Suprapubic skin (tissue), 4 donors: ENCODE data around the gene PRDM5. TPM values are rescaled to one million over a fixed set of nuclear protein-coding genes. Genes with fewer than 3 reads are reported as not detected.

Source experiments
- DNase-seq, 2 donors: peaks; one replicate each; pipeline ENCODE4 v3.0.0-alpha.2; 2019; ENCODE audit warnings: low spot score in 2 of 2
- H3K27ac ChIP-seq: fragments of 200-600 bp; sonication (generic); one replicate; pipeline ENCODE4 v1.5.1; 2019
- H3K27me3 ChIP-seq: fragments of 200-600 bp; sonication (generic); one replicate; pipeline ENCODE4 v1.5.1; 2019
- H3K36me3 ChIP-seq: fragments of 200-600 bp; sonication (generic); one replicate; pipeline ENCODE4 v1.5.1; 2019
- H3K4me1 ChIP-seq: fragments of 200-600 bp; sonication (generic); one replicate; pipeline ENCODE4 v1.5.1; 2019
- H3K4me3 ChIP-seq: fragments of 200-600 bp; sonication (generic); one replicate; pipeline ENCODE4 v1.5.1; 2019; ENCODE audit warnings: mild to moderate bottlenecking
- H3K9me3 ChIP-seq: fragments of 200-600 bp; sonication (generic); one replicate; pipeline ENCODE4 v1.5.1; 2019
- EP300 ChIP-seq: sonication (generic); formaldehyde crosslinking; IDR thresholded peaks from one replicate; pipeline ENCODE4 v1.6.1; 2017; ENCODE audit warnings: antibody characterized with exemption
- POLR2A ChIP-seq, 2 donors: fragments of 450-650 bp; IDR thresholded peaks; one replicate each; pipeline ENCODE4 v1.6.1; 2017; ENCODE audit warnings: antibody characterized with exemption in 2 of 2, mild to moderate bottlenecking in 2 of 2, moderate library complexity in 2 of 2
- POLR2AphosphoS5 ChIP-seq, 3 donors: sonication (generic); formaldehyde crosslinking; IDR thresholded peaks; one replicate each; pipeline ENCODE4 v1.6.1; 2017; ENCODE audit warnings: antibody characterized with exemption in 3 of 3
- WGBS: methylation state at CpG from one replicate; pipeline ENCODE4 v1.1.5; 2018; 5-methylcytosine and 5-hydroxymethylcytosine counted together
- total RNA-seq, 4 donors: library from RNA; depleted of rRNA; stranded (reverse); fragments of >200 nt; gene quantifications; one replicate each; pipeline ENCODE4 v1.1.0, GENCODE V29; 2016
- TF ChIP-seq, protein P1 (sequence below), 2 donors: fragments of 200-600 bp in 1 of 2; fragments of 450-650 bp in 1 of 2; sonication (generic) in 1 of 2; IDR thresholded peaks; one replicate each; pipeline ENCODE4 v1.5.1; 2016 to 2019; ENCODE audit warnings: antibody characterized with exemption in 2 of 2, mild to moderate bottlenecking in 1 of 2, moderate library complexity in 1 of 2

PRDM5 gene
- total RNA-seq, 4 donors from 2014 or later = 3.0 to 12.0 (median 4.5) TPM

DNA sequence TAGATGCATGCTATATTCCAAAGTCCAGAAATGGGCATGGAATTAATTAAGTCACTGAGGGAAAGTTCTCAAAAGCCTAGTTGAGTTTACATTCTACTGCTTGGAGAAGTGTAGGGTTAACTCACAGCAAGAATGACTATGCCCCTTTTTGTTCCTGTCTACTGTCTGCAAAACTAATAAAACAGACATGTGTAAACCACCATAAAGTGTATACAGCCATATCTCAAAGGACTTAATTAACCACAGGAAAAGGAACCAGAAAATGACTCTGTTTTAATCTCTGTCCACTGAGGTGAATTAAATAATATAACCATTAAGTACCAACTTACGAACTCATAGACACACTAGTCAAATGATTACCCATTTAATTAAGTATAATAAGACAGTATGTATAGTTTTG is 84.9 kb downstream of the PRDM5 start:
- no peaks in the 10 kb centered on the region for H3K27me3 ChIP-seq
- H3K27ac ChIP-seq = no peak overlapping the region
- WGBS = 94% methylated on average over 1 of the region's 1 CpG
- no peaks in the 10 kb centered on the region for H3K4me1 ChIP-seq
- no peak for DNase-seq
- H3K9me3 ChIP-seq = no peaks in the 10 kb centered on the region
- no peaks in the 10 kb centered on the region for H3K36me3 ChIP-seq
- TF ChIP-seq POLR2A (IDR thresholded peaks at IDR 0.05) = no peak
- no peak for TF ChIP-seq EP300
- TF ChIP-seq, protein P1, sequence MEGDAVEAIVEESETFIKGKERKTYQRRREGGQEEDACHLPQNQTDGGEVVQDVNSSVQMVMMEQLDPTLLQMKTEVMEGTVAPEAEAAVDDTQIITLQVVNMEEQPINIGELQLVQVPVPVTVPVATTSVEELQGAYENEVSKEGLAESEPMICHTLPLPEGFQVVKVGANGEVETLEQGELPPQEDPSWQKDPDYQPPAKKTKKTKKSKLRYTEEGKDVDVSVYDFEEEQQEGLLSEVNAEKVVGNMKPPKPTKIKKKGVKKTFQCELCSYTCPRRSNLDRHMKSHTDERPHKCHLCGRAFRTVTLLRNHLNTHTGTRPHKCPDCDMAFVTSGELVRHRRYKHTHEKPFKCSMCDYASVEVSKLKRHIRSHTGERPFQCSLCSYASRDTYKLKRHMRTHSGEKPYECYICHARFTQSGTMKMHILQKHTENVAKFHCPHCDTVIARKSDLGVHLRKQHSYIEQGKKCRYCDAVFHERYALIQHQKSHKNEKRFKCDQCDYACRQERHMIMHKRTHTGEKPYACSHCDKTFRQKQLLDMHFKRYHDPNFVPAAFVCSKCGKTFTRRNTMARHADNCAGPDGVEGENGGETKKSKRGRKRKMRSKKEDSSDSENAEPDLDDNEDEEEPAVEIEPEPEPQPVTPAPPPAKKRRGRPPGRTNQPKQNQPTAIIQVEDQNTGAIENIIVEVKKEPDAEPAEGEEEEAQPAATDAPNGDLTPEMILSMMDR (IDR thresholded peaks at IDR 0.05) = no peak
- no peak for TF ChIP-seq POLR2AphosphoS5 (IDR thresholded peaks at IDR 0.05)
- H3K4me3 ChIP-seq = no peak overlapping the region

DNA sequence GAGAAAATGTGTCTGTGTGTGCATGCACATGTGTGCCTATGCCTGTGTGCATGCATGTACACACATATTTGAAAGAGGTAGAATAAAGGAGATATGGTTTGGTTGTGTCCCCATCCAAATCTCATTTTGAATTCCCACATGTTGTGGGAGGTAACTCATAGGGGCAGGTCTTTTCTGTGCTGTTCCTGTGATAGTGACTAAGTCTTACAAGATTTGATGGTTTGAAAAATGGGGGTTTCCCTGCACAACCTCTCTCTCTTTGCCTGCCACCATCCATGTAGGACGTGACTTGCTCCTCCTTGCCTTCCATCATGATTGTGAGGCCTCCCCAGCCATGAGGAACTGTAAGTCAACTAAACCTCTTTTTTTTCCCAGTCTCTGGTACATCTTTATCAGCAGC is 87.2 kb downstream of the PRDM5 start:
- Histone ChIP-seq H3K4me1 (no peaks in the 10 kb centered on the region), H3K36me3 (no peaks in the 10 kb centered on the region), H3K27ac (no peak overlapping the region), H3K27me3 (no peaks in the 10 kb centered on the region), H3K9me3 (no peaks in the 10 kb centered on the region), H3K4me3 (no peak overlapping the region)
- TF ChIP-seq EP300 (no peak), POLR2A (IDR thresholded peaks at IDR 0.05) (no peak), POLR2AphosphoS5 (IDR thresholded peaks at IDR 0.05) (no peak)
- TF ChIP-seq, protein P1 (IDR thresholded peaks at IDR 0.05) = no peak
- 84% methylated on average over 1 of the region's 1 CpG for WGBS
- DNase-seq = no peak

DNA sequence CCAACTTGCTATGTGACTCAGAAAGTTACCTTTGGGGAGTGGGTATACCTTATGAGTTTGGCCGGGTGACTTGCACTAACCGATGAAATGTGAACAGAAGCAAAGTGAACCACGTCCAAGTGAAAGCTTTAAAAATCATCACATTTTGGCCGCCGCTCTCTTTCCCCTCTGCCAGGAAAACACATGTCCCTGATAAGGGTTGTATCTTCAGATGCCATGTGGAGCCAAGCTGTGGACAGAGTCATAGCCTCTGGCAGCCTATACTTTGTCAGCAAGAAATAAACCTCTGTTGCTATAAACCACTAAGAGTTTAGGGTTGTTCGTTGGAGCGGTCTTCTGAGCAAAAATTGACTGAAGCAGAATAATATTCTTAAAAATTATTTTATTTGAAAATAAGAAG is 92.3 kb downstream of the PRDM5 start:
- no peak for DNase-seq
- WGBS = 73% methylated on average over 7 of the region's 7 CpGs
- Histone ChIP-seq H3K4me1 (no peaks in the 10 kb centered on the region), H3K4me3 (no peak overlapping the region), H3K36me3 (no peaks in the 10 kb centered on the region), H3K27ac (no peak overlapping the region), H3K27me3 (no peaks in the 10 kb centered on the region), H3K9me3 (no peaks in the 10 kb centered on the region)
- no peak for TF ChIP-seq POLR2AphosphoS5 (IDR thresholded peaks at IDR 0.05)
- TF ChIP-seq EP300 = no peak
- no peak for TF ChIP-seq POLR2A (IDR thresholded peaks at IDR 0.05)
- TF ChIP-seq, protein P1 (IDR thresholded peaks at IDR 0.05) = no peak

DNA sequence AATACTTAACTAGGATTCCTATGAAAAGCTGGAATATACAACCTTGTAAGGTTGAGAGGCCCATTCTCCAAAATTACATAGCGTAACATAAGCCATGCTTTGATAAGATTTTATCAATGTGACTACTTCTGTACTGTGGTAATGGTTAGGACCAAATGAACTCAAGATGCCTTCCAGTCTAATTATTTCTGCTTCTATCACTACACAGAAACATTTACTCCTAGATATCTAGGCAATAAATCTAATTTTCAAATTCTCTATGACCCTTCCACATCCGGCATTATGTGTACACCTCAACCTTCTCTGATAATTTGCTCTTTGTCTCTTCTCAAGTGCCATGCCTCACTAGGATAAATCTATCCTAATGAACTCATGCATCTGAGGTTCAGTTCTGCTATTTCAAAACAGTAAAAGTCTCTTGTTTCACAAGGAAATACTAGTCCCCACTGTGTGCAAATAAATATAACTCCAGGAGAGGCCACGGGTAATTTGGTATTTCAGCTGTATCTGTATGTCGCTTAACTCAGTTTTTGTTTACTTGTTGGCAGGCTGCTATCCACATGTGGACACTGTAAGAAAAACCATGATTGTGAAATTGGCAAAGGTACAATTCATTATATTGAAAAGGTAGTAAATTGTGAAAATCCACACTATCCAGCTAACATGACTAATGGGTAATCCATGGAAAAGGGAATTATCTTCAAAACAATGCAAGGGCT is 93.3 kb downstream of the PRDM5 start:
- Histone ChIP-seq H3K9me3 (no peaks in the 10 kb centered on the region), H3K27me3 (no peaks in the 10 kb centered on the region), H3K4me1 (no peaks in the 10 kb centered on the region), H3K36me3 (no peaks in the 10 kb centered on the region), H3K27ac (no peak overlapping the region), H3K4me3 (no peak overlapping the region)
- 65% methylated on average over 4 of the region's 4 CpGs for WGBS
- TF ChIP-seq POLR2AphosphoS5 (IDR thresholded peaks at IDR 0.05) (no peak), EP300 (no peak), POLR2A (IDR thresholded peaks at IDR 0.05) (no peak)
- TF ChIP-seq, protein P1 (IDR thresholded peaks at IDR 0.05) = no peak
- DNase-seq = no peak

DNA sequence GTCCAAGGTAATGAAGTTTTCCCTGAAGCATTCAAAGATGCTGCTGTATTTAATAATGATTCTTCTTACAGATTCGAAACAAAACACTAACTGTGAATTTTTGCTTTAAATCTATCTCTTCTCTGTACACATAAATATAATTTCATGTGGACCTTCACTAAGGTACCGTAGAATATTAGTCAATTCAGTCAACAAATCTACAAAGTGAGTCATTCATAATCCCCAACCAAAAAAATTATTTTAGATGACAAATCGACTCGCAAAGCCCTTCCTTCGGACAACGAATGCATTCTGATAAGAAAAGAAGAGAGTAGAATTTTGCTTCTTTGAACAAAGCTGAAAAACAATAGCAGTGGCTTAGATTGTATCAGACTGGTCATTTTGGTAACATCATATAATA is 95.7 kb downstream of the PRDM5 start:
- 92% methylated on average over 6 of the region's 6 CpGs for WGBS
- no peaks in the 10 kb centered on the region for H3K36me3 ChIP-seq
- H3K27me3 ChIP-seq = no peaks in the 10 kb centered on the region
- no peak overlapping the region for H3K27ac ChIP-seq
- no peak for DNase-seq
- no peaks in the 10 kb centered on the region for H3K4me1 ChIP-seq
- TF ChIP-seq EP300 (no peak), POLR2A (IDR thresholded peaks at IDR 0.05) (no peak), POLR2AphosphoS5 (IDR thresholded peaks at IDR 0.05) (no peak)
- TF ChIP-seq, protein P1 (IDR thresholded peaks at IDR 0.05) = no peak
- no peaks in the 10 kb centered on the region for H3K9me3 ChIP-seq
- H3K4me3 ChIP-seq = no peak overlapping the region
